GM19438 (cell line): Measurements from ENCODE around the gene LAMB4.

Experiments used
- ATAC-seq: cut with Tn5 transposase; IDR thresholded peaks from one replicate; pipeline ENCODE4 v1.9.1; 2021; ENCODE audit warnings: low read depth; ENCODE audit not compliant: unreplicated experiment

Gene LAMB4

GRCh38 chr7:108020585-108020984 is 109.6 kb downstream of the LAMB4 start:
- ATAC-seq: no peak

GRCh38 chr7:108018668-108019067 is 111.5 kb downstream of the LAMB4 start:
- no peak for ATAC-seq

DNA sequence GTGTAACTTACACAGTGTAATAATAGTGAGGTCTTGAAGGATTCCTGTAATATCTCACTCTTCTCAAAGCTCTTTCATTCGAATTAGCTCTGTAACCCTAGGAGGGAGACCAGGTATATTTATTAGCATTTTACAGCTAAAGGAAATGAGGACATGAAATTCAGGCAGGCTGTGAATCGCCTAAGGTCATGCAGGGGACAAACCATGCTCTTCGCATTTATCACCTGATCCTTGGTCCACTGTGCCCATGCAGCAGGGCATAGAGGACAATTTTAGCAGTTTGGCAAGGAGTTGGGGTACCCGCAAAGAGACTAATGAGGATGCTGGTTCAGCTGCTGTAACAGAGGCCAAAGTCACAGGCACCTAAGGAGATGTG is 112.4 kb downstream of the LAMB4 start:
- ATAC-seq: no peak

DNA sequence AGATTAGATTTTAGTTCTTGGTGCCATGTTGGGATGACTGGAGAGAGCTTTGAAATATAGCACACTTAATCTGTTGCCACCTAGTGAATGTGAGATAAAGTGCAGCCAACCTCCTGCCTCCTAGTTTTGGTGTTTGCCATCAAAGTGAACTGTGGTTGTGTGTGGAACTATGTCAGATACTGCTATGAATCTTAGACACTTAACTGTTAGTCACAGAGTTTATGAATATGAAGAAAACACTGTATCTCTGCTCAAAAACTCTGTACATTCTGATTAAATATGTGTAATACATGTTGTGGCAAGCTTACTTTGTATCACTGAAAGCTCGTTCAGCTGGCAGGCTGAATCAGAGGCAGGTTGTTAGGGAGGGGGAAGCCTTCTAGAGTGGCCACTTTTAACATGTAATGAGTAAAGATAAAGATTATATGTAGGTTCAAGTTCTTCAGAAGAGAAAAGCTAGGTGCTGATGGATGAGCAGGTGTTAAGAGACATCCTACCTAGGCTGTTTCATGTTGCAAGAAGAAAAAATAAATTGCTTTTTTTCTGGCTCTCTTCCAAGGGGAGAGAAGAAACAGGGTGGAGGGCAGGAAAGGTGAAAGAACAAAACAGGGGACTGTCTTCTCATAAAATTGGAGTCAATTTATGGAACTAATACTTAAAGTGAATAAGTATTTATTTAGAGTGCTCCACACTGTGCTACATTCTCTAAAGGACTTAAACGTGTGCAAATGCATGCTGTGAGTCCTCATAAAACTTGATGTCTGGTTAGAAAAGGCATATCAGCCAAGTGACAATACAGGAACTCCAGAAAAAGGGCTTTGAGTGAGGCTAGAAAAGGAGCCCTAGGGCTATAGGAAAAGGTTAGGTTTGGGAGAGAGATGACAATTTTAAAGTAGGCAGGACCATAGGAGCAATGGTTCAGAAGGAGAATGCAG is 113.1 kb downstream of the LAMB4 start:
- ATAC-seq: no peak

DNA sequence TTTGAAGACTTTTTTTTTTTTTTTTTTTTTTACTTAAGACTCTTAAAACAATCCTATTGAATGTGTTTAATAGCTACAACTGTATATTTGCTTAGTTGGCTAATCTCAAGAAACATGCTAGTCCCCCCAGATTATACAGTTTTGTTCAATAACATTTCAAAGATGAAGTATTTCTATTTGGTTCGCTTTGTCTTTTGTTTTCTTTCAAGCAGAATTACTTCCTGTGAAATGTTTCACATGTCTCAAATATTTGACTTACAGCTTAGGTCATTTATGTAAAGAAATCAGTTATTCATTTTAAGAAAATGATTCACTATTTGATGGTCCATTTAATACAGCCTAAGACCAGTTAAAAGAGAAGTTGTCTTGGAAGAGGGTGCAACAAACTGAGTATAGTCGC is 114.4 kb downstream of the LAMB4 start:
- ATAC-seq: no peak

DNA sequence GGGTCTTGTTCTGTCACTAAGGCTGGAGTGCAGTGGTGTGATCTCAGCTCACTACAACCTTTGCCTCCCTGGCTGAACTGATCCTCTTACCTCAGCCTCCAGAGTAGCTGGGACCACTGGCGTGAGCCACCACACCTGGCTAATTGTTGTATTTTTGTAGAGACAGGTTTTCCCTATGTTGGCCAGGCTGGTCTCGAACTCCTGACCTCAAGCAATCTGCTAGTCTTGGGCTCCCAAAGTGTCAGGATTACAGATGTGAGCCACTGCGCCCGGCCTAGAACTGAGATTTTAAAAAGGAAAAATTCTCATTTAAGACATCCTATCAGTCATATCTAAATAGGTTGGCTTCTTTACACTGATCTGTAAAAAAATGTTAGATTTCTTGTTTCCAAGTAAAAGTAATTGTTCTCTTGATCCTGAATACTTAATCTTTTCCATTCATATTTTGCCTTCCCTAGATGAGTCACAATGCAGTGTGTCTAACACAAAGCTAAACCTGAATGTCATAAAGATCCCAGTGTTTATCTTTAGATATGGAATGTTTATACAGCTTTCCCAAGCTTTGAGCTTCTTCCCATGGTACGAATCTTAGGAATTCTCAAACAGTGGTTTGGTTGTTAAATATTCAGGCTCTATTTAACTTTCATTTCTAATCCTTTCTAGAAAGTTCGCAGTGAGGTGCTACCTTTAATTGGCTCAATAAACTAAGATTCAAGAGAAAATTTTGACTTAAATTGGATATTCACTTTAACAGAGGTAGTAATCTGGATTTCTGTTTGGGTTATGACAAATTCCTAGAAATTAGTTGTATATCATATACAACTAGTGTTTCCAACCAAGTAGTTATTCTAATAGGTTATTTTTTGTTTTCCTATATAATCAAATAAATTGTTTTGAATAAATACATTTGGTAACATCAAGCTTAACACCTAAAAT is 115.1 kb downstream of the LAMB4 start:
- no peak for ATAC-seq

- no peak for ATAC-seq
These were observed 115.9 kb downstream of the LAMB4 start for GRCh38 chr7:108014215-108014614.

GRCh38 chr7:108012499-108013430 is 117.4 kb downstream of the LAMB4 start:
- no peak for ATAC-seq

- no peak for ATAC-seq
These were observed 119.8 kb downstream of the LAMB4 start for GRCh38 chr7:108010377-108010776.

DNA sequence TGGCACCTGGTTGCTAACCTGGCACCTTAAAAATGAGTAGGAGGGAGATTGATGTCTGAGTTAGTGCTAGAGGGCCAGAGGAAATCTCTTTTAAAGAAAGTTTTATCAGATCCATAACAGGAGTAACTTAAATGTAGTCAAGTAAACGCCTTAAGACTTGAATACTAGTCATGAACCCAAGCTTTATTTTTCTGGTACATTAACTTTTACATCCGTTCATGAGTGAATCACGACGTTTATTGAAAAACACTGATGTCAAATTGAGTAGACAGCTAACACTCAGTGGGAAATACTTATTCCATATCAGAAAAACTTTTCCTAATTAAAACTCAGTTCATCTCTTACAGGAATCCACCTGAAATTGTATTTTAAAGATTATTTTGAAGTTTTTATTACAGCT is 120.3 kb downstream of the LAMB4 start:
- ATAC-seq: no peak

DNA sequence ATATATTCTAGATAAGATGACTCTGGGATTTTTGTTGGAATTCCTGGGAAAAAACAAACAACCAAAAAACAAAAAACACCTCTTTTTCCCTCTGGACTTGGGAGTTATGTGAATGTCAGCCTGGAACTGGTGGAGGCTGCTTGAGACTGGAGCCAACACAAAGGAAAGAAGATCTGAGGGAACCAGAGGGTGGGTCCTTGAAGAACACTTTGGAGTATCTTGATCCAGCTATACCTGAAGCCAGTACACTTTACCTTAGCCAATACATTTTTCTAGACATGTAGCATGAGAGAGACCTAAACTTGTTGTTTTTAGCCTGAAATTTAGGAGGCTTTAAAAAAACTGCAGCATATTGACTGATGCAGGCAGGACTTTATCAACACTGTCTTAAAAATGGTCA is 121.3 kb downstream of the LAMB4 start:
- no peak for ATAC-seq

DNA sequence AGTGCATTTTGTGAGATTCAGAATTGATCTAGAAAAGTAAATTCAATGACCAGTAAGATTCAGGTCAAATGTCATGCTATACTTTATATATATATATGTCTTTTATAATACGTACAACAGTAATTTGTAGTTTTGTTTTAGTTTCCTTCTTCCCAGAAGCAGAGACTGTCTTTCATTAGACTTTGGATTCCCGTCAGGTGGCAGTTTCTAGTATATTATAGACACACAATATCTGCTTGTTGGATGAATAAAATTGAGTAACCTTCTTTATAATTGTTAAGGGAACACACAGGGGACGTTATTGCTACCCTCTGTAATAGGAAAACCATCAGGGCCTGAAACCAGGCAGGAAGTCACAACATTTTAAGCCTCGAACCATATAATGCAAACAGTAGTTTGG is 121.9 kb downstream of the LAMB4 start:
- no peak for ATAC-seq

DNA sequence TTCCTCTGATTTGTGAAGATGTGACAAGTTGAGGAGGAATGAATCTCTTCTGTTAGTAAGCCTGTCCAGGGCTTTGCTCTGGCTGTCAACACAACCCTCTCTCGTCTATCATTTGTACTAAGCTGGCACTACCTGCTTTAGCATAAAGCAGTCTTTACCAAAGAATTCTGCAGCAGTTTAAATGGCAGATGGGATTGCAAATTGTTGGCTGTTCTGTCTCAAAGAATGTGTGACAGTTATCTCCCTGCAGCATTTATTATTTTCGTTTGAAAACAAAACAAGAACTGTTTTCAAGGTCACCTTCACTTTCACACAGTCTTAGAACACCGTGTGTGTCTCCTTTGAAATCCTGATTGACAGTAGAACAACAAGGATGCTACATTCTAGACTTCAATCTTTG is 122.4 kb downstream of the LAMB4 start:
- ATAC-seq: no peak

- ATAC-seq: no peak
These were observed 122.9 kb downstream of the LAMB4 start for GRCh38 chr7:108007261-108007660.

- ATAC-seq: peak; percentile 89
These were observed 125.7 kb downstream of the LAMB4 start for GRCh38 chr7:108004220-108005142.

DNA sequence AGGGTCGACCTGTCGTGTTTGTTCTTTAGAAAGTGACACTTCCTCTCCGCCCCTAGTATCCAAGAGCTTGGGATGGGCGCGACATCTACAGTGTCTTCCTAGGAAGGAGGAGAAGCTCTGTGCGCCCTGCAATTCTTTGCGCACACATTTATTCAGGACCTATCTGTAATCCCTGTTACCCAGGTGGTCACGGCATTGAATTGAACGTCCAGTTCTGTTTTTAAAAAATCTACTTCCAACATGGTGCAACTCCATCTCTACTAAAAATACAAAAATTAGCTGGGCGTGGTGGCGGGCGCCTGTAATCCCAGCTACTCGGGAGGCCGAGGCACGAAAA is 126.6 kb downstream of the LAMB4 start:
- no peak for ATAC-seq

DNA sequence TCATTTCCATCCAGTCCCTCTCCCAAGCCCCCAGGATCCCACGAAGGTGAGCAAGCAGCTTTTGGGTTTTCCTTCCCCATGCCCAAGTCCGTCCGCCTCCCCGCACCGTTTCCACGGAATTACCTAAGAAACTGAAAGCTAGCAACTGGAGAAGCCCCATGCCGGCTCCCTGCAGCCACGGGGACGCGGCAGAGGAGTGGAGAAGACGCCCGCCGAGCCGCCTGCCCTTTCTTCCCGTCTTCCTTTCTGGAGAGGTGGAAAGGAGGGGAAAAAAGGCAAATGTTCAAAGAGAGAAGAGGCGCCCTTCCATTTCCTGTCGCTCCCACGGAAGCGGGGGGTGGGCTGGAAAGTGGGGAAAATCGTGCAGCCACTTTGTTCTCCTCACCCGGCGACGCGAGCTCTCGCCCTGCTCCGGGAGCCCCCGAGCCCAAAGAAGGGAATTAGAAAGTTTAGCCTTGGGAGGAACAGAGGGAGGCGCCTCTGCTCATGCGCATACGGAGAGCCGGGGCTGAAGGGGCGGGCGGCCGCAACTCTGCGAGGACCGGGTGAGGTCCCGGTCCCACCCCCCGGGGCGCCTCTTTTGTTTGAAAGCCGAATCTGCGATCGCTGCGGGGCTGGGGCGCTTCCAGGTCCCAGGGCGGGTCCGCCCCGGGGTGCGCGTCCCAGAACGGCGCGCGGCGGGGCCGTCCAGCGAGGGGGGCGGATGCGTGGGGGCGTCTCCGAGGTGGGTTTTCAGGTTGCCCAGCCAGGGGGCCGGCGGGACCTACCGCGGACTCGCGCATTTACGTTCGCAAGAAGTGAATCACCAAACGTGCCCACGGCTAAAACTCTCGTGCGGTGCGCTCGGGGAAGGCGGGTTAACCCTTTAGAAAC is 127.2 kb downstream of the LAMB4 start, which contains the start of gene LAMB1:
Gene LAMB1 (minus strand): TSS at position 436 of the 873 bp plus-strand sequence. CDS start 276 bp downstream, at position 160.
- no peak for ATAC-seq
